NCI-H146 treated with DMSO at 0.1 percent for 48 hours (cell line): ENCODE results near the gene SAMD4B.

Experiments
- DNase-seq: peaks from one replicate; lab custom pipeline; 2025; ENCODE audit not compliant: unreplicated experiment; lab: John Stamatoyannopoulos, UW

SAMD4B gene

GRCh38 chr19:39422020-39422419 lies 79.8 kb downstream of the SAMD4B start:
- no peak for DNase-seq

- DNase-seq: no peak
Observed at GRCh38 chr19:39423258-39424086, 81.3 kb downstream of the SAMD4B start.

- DNase-seq: no peak
Observed at GRCh38 chr19:39424934-39425333, 82.7 kb downstream of the SAMD4B start.

GRCh38 chr19:39425744-39426143 lies 83.5 kb downstream of the SAMD4B start:
- DNase-seq: no peak

GRCh38 chr19:39426170-39426569 lies 83.9 kb downstream of the SAMD4B start:
- DNase-seq: no peak

- no peak for DNase-seq
Observed at GRCh38 chr19:39427707-39428106, 85.5 kb downstream of the SAMD4B start.

- no peak for DNase-seq
Observed at GRCh38 chr19:39428283-39429112, 86.3 kb downstream of the SAMD4B start.

- DNase-seq: no peak
Observed at GRCh38 chr19:39430675-39431593, 88.7 kb downstream of the SAMD4B start.

- no peak for DNase-seq
Observed at GRCh38 chr19:39432677-39433025, 90.4 kb downstream of the SAMD4B start.

- no peak for DNase-seq
Observed at GRCh38 chr19:39433480-39434079, 91.4 kb downstream of the SAMD4B start.

- no peak for DNase-seq
Observed at GRCh38 chr19:39434123-39435076, 92.2 kb downstream of the SAMD4B start.
